ENCODE results near the gene NEUROD2. TPM values are rescaled to one million over a fixed set of nuclear protein-coding genes. Genes with fewer than 3 reads are reported as not detected.

Gene NEUROD2
- total RNA-seq, 1 experiment from 2014 or later, result not detected

- TF ChIP-seq, protein P1, sequence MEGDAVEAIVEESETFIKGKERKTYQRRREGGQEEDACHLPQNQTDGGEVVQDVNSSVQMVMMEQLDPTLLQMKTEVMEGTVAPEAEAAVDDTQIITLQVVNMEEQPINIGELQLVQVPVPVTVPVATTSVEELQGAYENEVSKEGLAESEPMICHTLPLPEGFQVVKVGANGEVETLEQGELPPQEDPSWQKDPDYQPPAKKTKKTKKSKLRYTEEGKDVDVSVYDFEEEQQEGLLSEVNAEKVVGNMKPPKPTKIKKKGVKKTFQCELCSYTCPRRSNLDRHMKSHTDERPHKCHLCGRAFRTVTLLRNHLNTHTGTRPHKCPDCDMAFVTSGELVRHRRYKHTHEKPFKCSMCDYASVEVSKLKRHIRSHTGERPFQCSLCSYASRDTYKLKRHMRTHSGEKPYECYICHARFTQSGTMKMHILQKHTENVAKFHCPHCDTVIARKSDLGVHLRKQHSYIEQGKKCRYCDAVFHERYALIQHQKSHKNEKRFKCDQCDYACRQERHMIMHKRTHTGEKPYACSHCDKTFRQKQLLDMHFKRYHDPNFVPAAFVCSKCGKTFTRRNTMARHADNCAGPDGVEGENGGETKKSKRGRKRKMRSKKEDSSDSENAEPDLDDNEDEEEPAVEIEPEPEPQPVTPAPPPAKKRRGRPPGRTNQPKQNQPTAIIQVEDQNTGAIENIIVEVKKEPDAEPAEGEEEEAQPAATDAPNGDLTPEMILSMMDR (IDR thresholded peaks at IDR 0.05), result no peak
- TF ChIP-seq TCF7L2 (IDR thresholded peaks at IDR 0.05; ENCODE audit: low read depth, low read length) (no peak), SIN3A (IDR thresholded peaks at IDR 0.05; ENCODE audit: borderline replicate concordance, insufficient read depth, low read depth, low read length) (no peak)
- TF ChIP-seq, protein P2, sequence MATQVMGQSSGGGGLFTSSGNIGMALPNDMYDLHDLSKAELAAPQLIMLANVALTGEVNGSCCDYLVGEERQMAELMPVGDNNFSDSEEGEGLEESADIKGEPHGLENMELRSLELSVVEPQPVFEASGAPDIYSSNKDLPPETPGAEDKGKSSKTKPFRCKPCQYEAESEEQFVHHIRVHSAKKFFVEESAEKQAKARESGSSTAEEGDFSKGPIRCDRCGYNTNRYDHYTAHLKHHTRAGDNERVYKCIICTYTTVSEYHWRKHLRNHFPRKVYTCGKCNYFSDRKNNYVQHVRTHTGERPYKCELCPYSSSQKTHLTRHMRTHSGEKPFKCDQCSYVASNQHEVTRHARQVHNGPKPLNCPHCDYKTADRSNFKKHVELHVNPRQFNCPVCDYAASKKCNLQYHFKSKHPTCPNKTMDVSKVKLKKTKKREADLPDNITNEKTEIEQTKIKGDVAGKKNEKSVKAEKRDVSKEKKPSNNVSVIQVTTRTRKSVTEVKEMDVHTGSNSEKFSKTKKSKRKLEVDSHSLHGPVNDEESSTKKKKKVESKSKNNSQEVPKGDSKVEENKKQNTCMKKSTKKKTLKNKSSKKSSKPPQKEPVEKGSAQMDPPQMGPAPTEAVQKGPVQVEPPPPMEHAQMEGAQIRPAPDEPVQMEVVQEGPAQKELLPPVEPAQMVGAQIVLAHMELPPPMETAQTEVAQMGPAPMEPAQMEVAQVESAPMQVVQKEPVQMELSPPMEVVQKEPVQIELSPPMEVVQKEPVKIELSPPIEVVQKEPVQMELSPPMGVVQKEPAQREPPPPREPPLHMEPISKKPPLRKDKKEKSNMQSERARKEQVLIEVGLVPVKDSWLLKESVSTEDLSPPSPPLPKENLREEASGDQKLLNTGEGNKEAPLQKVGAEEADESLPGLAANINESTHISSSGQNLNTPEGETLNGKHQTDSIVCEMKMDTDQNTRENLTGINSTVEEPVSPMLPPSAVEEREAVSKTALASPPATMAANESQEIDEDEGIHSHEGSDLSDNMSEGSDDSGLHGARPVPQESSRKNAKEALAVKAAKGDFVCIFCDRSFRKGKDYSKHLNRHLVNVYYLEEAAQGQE (IDR thresholded peaks at IDR 0.05; ENCODE audit: insufficient read depth in 1 of 2, low read depth in 2 of 2, low read length in 1 of 2), result no peak
- in situ Hi-C loops (cut with HindIII; ENCODE audit: low pct_unique_long_range_greater_than_20kb, low sequenced_read_pairs), result no loop called here
- CTCF ChIA-PET, result no interaction called here
Observed at GRCh38 chr17:39581759-39582085, 26.0 kb downstream of the NEUROD2 start.

DNA sequence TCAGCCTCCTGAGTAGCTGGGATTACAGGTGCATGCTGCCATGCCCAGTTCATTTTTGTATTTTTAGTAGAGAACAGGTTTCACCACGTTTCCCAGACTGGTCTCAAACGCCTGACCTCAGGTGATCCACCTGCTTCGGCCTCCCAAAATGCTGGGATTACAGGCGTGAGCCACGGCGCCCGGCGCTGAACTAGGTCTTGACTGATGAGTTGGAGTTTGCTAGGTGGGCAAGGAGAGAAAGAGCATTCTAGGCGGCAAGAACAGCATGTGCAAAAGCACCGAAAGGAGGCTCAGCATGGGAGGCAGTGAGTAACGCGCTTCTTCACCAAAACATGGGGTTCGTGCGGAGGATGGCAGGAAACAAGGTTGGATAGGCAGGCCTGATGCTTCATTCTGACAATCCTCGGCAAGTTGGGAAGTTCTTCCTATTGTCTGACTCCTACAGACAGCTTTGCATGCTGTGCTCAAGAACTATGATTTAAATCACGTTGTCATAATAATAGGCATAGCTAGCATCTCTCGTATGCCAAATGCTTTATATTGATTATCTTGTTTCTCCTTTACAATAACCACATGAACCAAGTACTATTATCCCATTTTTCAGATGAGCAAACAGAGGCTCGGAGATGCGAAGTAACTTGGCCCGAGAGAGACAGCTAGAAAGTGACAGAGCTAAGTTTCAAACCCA is 26.5 kb downstream of the NEUROD2 start:
- Histone ChIP-seq H3K4me1 (ENCODE audit: control insufficient read depth, insufficient read depth, low read length) (no peaks in the 10 kb centered on the region), H3K9me3 (ENCODE audit: control insufficient read depth, insufficient read depth, low read depth, low read length) (no peaks in the 10 kb centered on the region), H3K27me3 (ENCODE audit: control insufficient read depth, insufficient read depth, low read length) (no peaks in the 10 kb centered on the region), H3K36me3 (ENCODE audit: control insufficient read depth, insufficient read depth, low read length) (no peaks in the 10 kb centered on the region), H3K4me3 (ENCODE audit: low read depth in 2 of 2, low read length in 2 of 2) (no peak overlapping the region), H3K27ac (ENCODE audit: low read length) (no peak overlapping the region)
- ChIA-PET CTCF (no interaction called here), POLR2A (no interaction called here)
- in situ Hi-C loops (cut with HindIII; ENCODE audit: low pct_unique_long_range_greater_than_20kb, low sequenced_read_pairs), result no loop called here
- no peak for DNase-seq (ENCODE audit: low read depth, low spot score)
- ATAC-seq, result no peak
- intact Hi-C loops (cut with micrococcal nuclease; ENCODE audit: unreplicated experiment), result no loop called here
- TF ChIP-seq SIN3A (IDR thresholded peaks at IDR 0.05; ENCODE audit: borderline replicate concordance, insufficient read depth, low read depth, low read length) (no peak), POLR2AphosphoS5 (IDR thresholded peaks at IDR 0.05; ENCODE audit: low read depth, low read length) (no peak), TCF7L2 (IDR thresholded peaks at IDR 0.05; ENCODE audit: low read depth, low read length) (no peak)
- TF ChIP-seq, protein P1 (IDR thresholded peaks at IDR 0.05), result no peak
- TF ChIP-seq, protein P2 (IDR thresholded peaks at IDR 0.05; ENCODE audit: insufficient read depth in 1 of 2, low read depth in 2 of 2, low read length in 1 of 2), result no peak
- BruUV-seq (replicated peaks), result no TSS peak

More at GRCh38 chr17:39581759-39582085, 26.0 kb downstream of the NEUROD2 start:
- Histone ChIP-seq H3K36me3 (ENCODE audit: control insufficient read depth, insufficient read depth, low read length) (no peaks in the 10 kb centered on the region), H3K4me3 (ENCODE audit: low read depth in 2 of 2, low read length in 2 of 2) (no peak overlapping the region), H3K27me3 (ENCODE audit: control insufficient read depth, insufficient read depth, low read length) (no peaks in the 10 kb centered on the region), H3K4me1 (ENCODE audit: control insufficient read depth, insufficient read depth, low read length) (no peaks in the 10 kb centered on the region), H3K27ac (ENCODE audit: low read length) (no peak overlapping the region), H3K9me3 (ENCODE audit: control insufficient read depth, insufficient read depth, low read depth, low read length) (no peaks in the 10 kb centered on the region)
- POLR2A ChIA-PET, result no interaction called here
- intact Hi-C loops (cut with micrococcal nuclease; ENCODE audit: unreplicated experiment), result no loop called here
- no peak for DNase-seq (ENCODE audit: low read depth, low spot score)
- no peak for ATAC-seq
- BruUV-seq (replicated peaks), result no TSS peak
